ENCODE measurements around the gene P2RY8. TPM values are rescaled to one million over a fixed set of nuclear protein-coding genes. Genes with fewer than 3 reads are reported as not detected.

The P2RY8 gene
- total and polyA plus RNA-seq, 10 donors = 8.1 to 32.2 (median 26.5) TPM

DNA sequence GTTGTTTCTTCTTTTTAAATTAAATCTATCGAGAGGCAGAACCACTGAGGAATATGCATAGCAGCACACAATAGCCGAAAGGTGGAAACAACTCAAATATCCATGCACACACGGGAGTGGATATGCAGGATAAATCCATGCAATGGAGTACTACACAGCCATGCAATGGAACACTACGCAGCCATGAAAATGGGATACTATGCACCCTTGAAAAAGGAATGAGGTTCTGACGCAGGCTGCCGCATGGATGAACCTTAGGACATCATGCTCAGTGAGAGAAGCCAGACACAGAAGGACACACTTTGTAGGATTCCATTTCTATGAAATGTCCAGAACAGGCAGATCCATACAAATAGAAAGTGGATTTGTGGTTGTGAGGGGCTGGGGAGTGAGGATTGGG lies 18.4 kb upstream of the P2RY8 start:
- Histone ChIP-seq H3K9me3 (peaks cover 0 to 20% (median 5%) of the 10 kb centered on the region in 8 donors), H3K36me3 (no peaks in the 10 kb centered on the region), H3K27me3 (replicated peaks in 1 of 7) (no peaks in the 10 kb centered on the region), H3K27ac (peak overlapping the region in 7 of 8 donors; percentile 15 to 90 (median 77)), H3K4me3 (peak overlapping the region in 1 of 8 donors; percentile 14), H3K4me1 (peaks cover 0 to 45% (median 12%) of the 10 kb centered on the region in 6 donors)
- 78 to 85% (median 80%) methylated on average over 6 of the region's 6 CpGs for WGBS, 5 donors
- DNase-seq = no peak
- TF ChIP-seq POLR2A (IDR thresholded peaks at IDR 0.05) (no peak), POLR2AphosphoS5 (IDR thresholded peaks at IDR 0.05) (no peak), CTCF (IDR thresholded peaks at IDR 0.05 in 8 of 11, conservative IDR thresholded peaks at IDR 0.05 in 3 of 11) (no peak)
- intact Hi-C loops (cut with DNase I; ENCODE audit: low total_unique reads) = no loop called here

- no peaks in the 10 kb centered on the region for H3K36me3 ChIP-seq
- peak overlapping the region in 1 of 8 donors; percentile 14 for H3K4me3 ChIP-seq
- H3K27ac ChIP-seq = peak overlapping the region; percentile 54 to 90 (median 77)
- 43 to 57% (median 51%) methylated on average over 17 to 19 of the region's 19 CpGs for WGBS, 5 donors
- TF ChIP-seq POLR2A (IDR thresholded peaks at IDR 0.05) = no peak
- TF ChIP-seq POLR2AphosphoS5 (IDR thresholded peaks at IDR 0.05) = peak in 2 of 3 donors; percentile 44 to 82
- intact Hi-C loops (cut with DNase I; ENCODE audit: low total_unique reads) = no loop called here
- no peaks in the 10 kb centered on the region for H3K27me3 ChIP-seq (replicated peaks in 1 of 7)
- H3K4me1 ChIP-seq = peaks cover 0 to 45% (median 12%) of the 10 kb centered on the region in 6 donors
- H3K9me3 ChIP-seq = peaks cover 0 to 20% (median 5%) of the 10 kb centered on the region in 8 donors
- peak; percentile 87 for DNase-seq
Observed at GRCh38 chrX:1554469-1555210, 17.7 kb upstream of the P2RY8 start.

DNA sequence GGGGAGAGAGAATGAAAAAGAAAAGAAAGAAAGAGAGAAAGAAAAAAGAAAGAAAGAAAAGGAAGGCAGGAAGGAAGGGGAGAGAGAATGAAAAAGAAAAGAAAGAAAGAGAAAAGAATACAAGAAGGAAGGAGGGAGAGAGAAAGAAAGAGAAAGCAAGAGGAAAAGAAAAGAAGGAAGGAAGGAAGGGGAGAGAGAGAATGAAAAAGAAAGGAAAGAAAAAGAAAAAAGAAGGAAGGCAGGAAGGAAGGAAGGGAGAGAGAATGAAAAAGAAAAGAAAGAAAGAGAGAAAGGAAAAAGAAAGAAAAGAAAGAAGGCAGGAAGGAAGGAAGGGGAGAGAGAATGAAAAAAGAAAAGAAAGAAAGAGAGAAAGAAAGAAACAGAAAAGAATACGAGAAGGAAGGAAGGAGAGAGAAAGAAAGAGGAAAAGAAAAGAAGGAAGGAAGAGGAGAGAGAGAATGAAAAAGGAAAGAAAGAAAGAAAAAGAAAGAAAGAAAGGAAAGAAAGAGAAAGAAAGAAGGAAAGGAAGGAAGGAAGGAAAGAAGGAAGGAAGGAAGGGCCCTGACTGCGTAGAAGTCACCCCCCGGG lies 15.1 kb upstream of the P2RY8 start:
- intact Hi-C loops (cut with DNase I; ENCODE audit: low total_unique reads) = no loop called here
- no peak for DNase-seq
- Histone ChIP-seq H3K27me3 (replicated peaks in 1 of 7) (no peaks in the 10 kb centered on the region), H3K4me1 (peaks cover 3 to 56% (median 18%) of the 10 kb centered on the region in 6 donors), H3K4me3 (no peak overlapping the region), H3K36me3 (no peaks in the 10 kb centered on the region), H3K27ac (peak overlapping the region in 2 of 8 donors; percentile 67 to 86), H3K9me3 (peaks cover 0 to 20% (median 5%) of the 10 kb centered on the region in 8 donors)
- TF ChIP-seq POLR2AphosphoS5 (IDR thresholded peaks at IDR 0.05) (no peak), POLR2A (IDR thresholded peaks at IDR 0.05) (no peak), CTCF (IDR thresholded peaks at IDR 0.05 in 8 of 11, conservative IDR thresholded peaks at IDR 0.05 in 3 of 11) (no peak)
- 62 to 85% (median 69%) methylated on average over 3 of the region's 3 CpGs for WGBS, 5 donors

DNA sequence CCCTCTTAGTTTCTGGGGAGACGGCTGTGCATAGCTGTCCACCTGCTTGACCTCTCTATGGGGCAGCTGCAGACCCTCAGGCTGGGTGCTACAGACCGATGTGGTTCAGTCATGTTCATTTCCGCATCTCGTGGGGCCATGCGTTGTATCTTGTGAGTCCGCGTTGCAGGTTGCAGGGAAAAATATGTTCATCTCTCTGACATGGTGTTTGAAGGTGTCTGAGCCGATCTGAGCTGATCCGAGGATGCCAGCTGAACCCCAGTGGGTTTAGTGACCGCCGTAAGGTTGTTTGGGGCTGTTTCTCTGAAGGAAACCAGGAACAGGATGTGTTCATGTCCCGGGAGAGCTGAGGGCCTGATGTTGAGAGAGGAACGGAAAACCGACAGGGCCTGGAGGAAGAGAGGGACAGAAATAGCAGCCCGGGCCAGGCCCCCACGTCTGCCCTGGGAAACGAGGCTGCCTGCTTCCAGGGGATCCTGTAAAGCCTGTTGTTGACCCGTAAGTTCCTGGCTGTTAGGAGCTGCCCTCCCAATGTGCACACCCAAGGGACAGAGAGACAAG lies 9.8 kb upstream of the P2RY8 start:
- no peaks in the 10 kb centered on the region for H3K27me3 ChIP-seq (replicated peaks in 1 of 7)
- no peak for DNase-seq
- H3K36me3 ChIP-seq = no peaks in the 10 kb centered on the region
- 28 to 44% (median 39%) methylated on average over 16 to 18 of the region's 18 CpGs for WGBS, 5 donors
- H3K4me1 ChIP-seq = peaks cover 0 to 31% (median 11%) of the 10 kb centered on the region in 6 donors
- H3K27ac ChIP-seq = peak overlapping the region in 7 of 8 donors; percentile 16 to 76 (median 55)
- peaks cover 0 to 4% (median 0%) of the 10 kb centered on the region in 8 donors for H3K9me3 ChIP-seq
- TF ChIP-seq POLR2AphosphoS5 (IDR thresholded peaks at IDR 0.05) (peak in 2 of 3 donors; percentile 20 to 38), POLR2A (IDR thresholded peaks at IDR 0.05) (no peak)
- H3K4me3 ChIP-seq = peak overlapping the region in 1 of 8 donors; percentile 12
- intact Hi-C loops (cut with DNase I; ENCODE audit: low total_unique reads) = no loop called here

All from spleen (tissue), 11 donors.